WTC11 (cell line): Measurements from ENCODE around the gene SLC4A1AP.

Source experiments
- CREB1 ChIP-seq: sonication (generic); formaldehyde crosslinking; IDR thresholded peaks from 2 replicates; pipeline ENCODE4 v1.8.0; 2023; ENCODE audit warnings: mild to moderate bottlenecking, missing genetic modification reagents
- SP1 ChIP-seq: sonication (generic); formaldehyde crosslinking; conservative IDR thresholded peaks from 2 replicates; pipeline ENCODE4 v1.8.1; 2022; ENCODE audit warnings: missing genetic modification reagents

- no peak for TF ChIP-seq CREB1 (CRISPR knock-in tag)
- TF ChIP-seq SP1 (CRISPR knock-in tag), result no peak
These were observed 48.1 kb downstream of the SLC4A1AP start for GRCh38 chr2:27711804-27712203.
